GM12865 (cell line): ENCODE measurements around the gene NECAP2.

Experiments used
- DNase-seq: peaks from one replicate; pipeline ENCODE4 v3.0.0; 2010; ENCODE audit warnings: low read depth
- H3K4me3 ChIP-seq: 2 replicates; pipeline ENCODE4 v1.5.1; 2011; ENCODE audit warnings: mild to moderate bottlenecking, low read depth, low read length, control low read depth
- CTCF ChIP-seq: IDR thresholded peaks from 2 replicates; pipeline ENCODE4 v1.5.1; 2011; ENCODE audit warnings: low read length, control low read depth, low read depth, inconsistent platforms; ENCODE audit not compliant: insufficient read depth; ENCODE audit errors: missing control alignments

Gene NECAP2, protein sequence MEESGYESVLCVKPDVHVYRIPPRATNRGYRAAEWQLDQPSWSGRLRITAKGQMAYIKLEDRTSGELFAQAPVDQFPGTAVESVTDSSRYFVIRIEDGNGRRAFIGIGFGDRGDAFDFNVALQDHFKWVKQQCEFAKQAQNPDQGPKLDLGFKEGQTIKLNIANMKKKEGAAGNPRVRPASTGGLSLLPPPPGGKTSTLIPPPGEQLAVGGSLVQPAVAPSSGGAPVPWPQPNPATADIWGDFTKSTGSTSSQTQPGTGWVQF

DNA sequence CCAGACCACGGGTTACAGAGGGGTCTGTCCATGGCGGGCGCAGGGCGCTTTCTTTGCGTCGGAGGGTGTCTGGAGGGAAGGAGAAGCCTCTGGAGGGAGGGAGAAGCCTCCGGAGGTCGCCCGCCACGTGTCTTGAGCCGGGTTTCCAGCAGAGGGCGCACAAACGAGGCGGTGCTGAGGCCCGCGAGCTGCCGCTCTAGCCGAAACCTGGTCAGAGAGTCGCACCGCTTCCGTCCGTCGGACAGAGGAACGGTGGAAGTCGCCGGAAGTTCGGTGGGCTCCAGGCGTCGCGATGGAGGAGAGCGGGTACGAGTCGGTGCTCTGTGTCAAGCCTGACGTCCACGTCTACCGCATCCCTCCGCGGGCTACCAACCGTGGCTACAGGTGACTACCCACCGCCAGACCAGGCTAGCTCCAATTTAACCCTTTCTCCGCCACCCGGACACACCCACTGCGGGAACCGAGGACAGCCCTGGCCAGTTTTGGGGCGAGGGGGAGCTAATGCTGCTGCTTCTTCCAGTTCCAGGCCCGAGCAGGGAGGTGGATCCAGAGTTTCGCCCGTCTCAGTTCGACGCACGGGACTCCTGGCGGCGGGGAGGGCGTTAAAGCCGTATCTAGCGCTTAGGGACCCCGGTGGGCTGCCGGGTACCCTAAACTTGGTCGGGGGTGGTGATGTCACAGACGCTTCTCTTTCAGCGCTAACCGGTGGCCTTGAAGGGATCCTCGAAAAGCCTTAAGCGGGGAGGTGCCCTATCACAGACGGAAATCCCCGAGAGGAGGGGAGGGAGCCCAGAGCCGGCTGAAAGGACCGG, at the start of gene NECAP2:
NECAP2 (plus strand) TSS at position 255 of the 812 bp plus-strand sequence; CDS start at position 293, 38 bp downstream.
- peak; percentile 97 for DNase-seq
- H3K4me3 ChIP-seq = peak within 1 kb of the TSS; percentile 96
- peak; percentile 95 for TF ChIP-seq CTCF

DNA sequence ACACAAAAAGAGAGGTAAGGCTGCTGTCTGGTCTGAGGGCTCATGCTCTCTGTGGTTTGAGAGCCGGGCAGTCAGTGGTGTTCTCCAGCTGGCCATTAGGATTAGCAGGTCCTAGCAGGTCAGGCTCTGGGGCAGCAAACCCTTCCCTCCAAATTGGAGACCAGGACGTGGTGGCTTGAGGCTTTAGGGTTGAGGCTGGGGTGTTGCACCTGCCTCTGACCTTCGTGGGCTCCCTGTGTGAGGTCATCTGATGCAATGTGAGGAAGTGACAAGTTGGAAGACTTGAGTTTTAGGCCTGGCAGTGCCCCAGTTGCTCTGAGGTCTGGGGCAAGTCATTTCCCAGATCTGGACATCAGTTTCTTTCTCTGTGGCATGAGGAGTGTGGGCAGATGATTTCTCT, 49.1 kb upstream of the NECAP2 start:
- no peak overlapping the region for H3K4me3 ChIP-seq
- no peak for TF ChIP-seq CTCF
- peak; percentile 22 for DNase-seq

DNA sequence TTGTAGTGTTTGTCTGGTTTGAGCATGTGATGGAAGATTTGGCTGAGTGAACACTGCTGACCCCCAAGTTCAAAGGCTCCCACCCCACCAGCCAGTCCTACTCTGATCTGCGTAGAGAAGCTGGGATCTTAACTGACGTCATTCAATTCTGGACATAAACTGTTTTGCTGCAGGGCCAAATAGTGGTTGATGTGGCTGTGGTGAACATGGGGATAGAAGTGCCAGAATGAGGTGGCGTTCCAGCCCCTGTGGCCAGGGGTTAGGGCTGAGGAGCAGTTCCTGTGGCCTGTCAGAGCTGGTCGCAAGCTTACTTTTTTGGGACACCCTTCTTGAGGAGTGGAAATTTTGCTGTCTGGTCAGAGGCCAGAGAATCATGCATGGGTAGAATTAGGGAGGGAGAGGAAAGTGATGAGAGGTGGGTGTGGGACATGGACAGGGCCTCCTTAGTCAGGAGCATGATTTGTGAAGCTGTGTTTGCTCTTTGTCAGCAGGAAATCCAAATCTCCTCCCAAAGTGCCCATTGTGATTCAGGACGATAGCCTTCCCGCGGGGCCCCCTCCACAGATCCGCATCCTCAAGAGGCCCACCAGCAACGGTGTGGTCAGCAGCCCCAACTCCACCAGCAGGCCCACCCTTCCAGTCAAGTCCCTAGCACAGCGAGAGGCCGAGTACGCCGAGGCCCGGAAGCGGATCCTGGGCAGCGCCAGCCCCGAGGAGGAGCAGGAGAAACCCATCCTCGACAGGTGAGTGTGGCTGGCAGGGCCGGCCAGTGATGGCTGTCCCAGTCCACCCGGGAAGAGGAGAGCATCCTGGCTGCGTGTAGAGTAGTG, 47.6 kb upstream of the NECAP2 start:
- no peak for DNase-seq
- no peak overlapping the region for H3K4me3 ChIP-seq
- no peak for TF ChIP-seq CTCF

- no peak for DNase-seq
- TF ChIP-seq CTCF = no peak
These were observed 46.7 kb upstream of the NECAP2 start for GRCh38 chr1:16393570-16394521.

GRCh38 chr1:16394977-16395376, 45.5 kb upstream of the NECAP2 start:
- no peak for TF ChIP-seq CTCF
- no peak overlapping the region for H3K4me3 ChIP-seq
- DNase-seq = no peak

More at GRCh38 chr1:16393570-16394521, 46.7 kb upstream of the NECAP2 start:
- H3K4me3 ChIP-seq = no peak overlapping the region

GRCh38 chr1:16396591-16396990, 43.9 kb upstream of the NECAP2 start:
- no peak overlapping the region for H3K4me3 ChIP-seq
- no peak for TF ChIP-seq CTCF
- no peak for DNase-seq
